Body of pancreas (tissue), 4 donors: ENCODE results near the gene CELF1.

Experiments used
- POLR2A ChIP-seq, 3 donors: fragments of 450-650 bp; IDR thresholded peaks; one replicate each; pipeline ENCODE4 v1.6.1; 2016; ENCODE audit warnings: antibody characterized with exemption in 3 of 3, mild to moderate bottlenecking in 2 of 3
- TF ChIP-seq, protein P1 (sequence below), 7 experiments: fragments of 450-650 bp in 4 of 7; fragments of 200-600 bp in 3 of 7; sonication (generic) in 3 of 7; IDR thresholded peaks; one replicate each; pipeline ENCODE4 v1.5.1; 2016 to 2019; ENCODE audit warnings: antibody characterized with exemption in 7 of 7

DNA sequence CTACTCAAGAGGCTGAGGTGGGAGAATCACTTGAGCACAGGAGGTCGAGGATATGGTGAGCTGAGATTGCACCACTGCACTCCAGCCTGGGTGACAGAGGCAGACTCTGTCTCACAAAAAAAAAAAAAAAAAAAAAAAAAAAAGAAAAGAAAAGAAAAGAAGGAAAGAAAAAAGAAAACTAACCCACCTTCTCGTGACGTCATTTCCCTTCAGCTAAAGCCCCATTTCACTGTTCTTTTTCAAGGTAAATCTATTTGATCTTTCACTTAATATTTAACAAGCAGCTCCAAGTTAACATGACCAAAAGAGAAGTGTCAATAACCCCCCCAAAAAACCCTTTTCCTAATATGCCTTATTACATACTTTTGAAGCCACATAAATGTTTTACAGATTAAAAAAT lies 109.1 kb downstream of the CELF1 start:
- TF ChIP-seq, protein P1, sequence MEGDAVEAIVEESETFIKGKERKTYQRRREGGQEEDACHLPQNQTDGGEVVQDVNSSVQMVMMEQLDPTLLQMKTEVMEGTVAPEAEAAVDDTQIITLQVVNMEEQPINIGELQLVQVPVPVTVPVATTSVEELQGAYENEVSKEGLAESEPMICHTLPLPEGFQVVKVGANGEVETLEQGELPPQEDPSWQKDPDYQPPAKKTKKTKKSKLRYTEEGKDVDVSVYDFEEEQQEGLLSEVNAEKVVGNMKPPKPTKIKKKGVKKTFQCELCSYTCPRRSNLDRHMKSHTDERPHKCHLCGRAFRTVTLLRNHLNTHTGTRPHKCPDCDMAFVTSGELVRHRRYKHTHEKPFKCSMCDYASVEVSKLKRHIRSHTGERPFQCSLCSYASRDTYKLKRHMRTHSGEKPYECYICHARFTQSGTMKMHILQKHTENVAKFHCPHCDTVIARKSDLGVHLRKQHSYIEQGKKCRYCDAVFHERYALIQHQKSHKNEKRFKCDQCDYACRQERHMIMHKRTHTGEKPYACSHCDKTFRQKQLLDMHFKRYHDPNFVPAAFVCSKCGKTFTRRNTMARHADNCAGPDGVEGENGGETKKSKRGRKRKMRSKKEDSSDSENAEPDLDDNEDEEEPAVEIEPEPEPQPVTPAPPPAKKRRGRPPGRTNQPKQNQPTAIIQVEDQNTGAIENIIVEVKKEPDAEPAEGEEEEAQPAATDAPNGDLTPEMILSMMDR (IDR thresholded peaks at IDR 0.05): no peak
- TF ChIP-seq POLR2A (IDR thresholded peaks at IDR 0.05): no peak
